Activated CD4-positive, alpha-beta T cell treated with anti-CD3 and anti-CD28 coated beads, Interleukin-2, Interleukin-4, amounts not matched to agents 100 ng/mL and 50 ng/mL, durations not matched to agents 16 hours and 8 hours (primary cell): ENCODE measurements around the gene PSMD1.
"Not testable (repeated sequence)": the region's sequence is repeated elsewhere in the genome, so short reads cannot be mapped to it uniquely, and the experiment has no call there.

Experiments used
- DNase-seq: peaks from one replicate; pipeline ENCODE4 v3.0.0-alpha.2; 2020; ENCODE audit warnings: low spot score

The PSMD1 gene

GRCh38 chr2:231057590-231057989 is 923 bp downstream of the PSMD1 start:
- DNase-seq, result no peak

- DNase-seq, result no peak
Measured at GRCh38 chr2:231058761-231059550, 2.3 kb downstream of the PSMD1 start.

DNA sequence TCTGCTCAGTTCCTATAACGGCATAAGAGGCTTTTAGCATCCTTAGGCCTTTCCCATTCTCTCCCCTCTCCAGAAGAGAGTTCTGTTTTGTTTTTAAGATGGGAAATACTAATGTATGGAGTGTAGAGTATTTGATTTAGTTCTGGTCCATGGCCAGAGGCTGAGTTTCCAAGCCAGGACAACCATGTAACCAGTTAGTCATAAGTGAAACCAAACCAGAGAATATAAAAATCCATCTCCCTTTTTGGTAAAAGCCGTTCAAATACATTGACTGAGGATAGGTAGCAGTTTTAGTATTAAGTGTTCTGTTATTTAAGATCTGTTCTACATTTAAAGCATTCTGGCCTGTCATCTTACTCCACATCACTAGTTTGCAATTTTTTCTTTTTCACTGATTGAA is 3.1 kb downstream of the PSMD1 start:
- no peak for DNase-seq

DNA sequence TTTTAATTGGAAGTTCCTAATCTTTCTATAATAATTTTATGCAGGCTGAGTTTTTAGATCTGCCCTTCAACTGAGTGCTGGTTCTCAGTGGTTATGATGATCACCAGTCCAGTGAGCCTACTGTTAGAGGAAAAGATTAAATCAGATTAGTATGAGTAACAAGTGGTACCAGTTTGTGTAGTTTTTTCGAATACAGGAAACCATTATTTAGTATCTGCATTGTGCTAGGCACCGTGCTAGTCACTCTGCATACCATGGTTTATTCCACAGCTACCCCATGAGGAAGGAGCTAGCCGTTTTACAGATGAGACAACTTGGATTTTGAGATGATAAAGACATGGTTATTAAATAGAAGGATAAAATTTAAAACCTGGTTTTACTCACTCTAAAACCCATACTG is 6.1 kb downstream of the PSMD1 start:
- peak; percentile 30 for DNase-seq

DNA sequence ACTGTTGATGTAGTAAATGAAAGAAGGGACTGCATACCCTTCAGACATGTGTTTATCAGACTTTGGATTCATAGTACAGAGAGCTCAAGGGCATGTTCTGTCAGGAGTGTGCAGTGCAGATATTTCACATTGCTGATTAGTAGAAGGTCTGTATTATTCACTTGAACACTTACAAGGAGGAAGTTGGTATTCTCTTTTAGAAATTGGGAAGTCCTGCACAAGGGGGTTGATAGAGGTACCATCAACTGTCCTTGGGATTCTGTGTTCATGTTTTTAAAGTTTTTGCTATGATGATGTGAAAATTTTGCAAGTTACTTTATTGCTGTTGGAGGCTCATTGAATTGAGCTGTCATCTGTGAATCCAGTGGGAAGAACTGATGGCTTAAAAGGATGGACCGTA is 6.7 kb downstream of the PSMD1 start:
- DNase-seq, result no peak

DNA sequence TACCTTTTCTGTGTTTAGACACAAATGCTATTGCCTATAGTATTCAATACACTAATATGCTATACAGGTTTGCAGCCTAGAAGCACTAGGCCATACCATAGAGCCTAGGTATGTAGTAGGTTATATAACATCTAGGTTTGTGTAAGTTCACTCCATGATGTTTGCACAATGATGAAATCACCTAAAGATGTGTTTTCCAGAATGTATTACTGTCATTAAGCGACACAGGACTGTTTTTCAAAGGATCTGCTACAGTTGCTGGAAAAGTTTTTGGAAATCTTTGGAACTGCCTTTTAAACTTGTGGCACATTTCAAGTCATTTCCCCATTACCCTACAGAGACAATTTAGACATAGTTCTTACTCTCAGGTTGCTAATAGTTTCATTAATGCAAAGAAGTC is 9.3 kb downstream of the PSMD1 start:
- DNase-seq, result no peak

DNA sequence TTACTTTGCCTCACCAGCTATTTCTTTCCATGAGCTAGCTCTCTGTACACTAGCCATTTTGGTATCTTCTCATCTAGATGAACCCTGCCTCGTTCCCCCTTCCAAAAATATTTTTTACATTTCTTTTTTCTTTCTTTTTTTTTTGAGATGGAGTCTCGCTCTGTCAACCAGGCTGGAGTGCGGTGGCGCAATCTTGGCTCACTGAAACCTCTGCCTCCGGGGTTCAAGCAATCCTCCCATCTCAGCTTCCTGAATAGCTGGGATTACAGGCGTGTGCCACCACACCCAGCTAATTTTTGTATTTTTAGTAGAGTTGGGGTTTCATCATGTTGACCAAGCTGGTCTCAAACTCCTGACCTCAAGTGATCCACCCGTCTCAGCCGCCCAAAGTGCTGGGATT is 10.9 kb downstream of the PSMD1 start:
- not testable (repeated sequence) for DNase-seq

GRCh38 chr2:231068525-231069222 is 12.0 kb downstream of the PSMD1 start:
- peak; percentile 85 for DNase-seq

- peak; percentile 31 for DNase-seq
Measured at GRCh38 chr2:231069379-231070054, 12.8 kb downstream of the PSMD1 start.

DNA sequence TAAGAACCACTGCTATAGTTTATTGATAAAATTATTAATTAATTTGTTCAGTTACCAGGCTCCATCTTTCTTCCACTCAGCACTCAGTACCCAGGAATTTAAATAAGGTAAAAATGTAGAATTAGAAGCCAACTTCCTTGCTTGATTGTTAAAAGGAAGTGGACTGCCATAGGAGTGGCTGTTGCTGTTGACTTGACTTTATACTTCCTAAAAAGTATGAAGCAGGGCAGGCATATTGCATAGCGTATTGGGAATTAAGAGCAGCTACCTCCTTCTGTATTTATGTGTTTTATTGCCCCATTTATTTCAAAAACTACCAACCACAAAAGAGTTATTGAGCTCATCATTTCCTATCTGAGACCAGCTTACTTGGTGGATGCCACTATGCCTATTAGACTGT is 27.9 kb downstream of the PSMD1 start:
- no peak for DNase-seq

GRCh38 chr2:231088754-231089153 is 32.1 kb downstream of the PSMD1 start:
- DNase-seq, result no peak

DNA sequence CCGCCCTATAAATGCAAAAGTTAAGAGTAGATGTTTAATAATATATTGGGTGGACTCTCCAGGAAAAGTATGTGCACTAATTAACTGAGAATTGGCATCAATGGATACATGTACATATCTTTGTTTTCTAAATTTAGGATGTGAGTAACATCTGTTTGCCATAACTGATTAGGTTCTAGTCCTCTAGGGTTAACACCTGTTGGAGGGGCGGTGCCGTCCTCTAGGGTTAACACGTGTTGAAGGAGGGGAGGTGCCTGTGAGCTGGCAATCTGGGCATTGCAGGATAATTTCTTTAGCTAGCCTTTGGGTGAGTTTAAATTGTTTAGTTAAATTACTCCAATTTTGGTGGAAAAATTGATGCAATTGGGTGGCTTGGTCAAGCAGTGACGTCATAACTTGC is 37.3 kb downstream of the PSMD1 start:
- DNase-seq, result no peak

- DNase-seq, result no peak
Measured at GRCh38 chr2:231094736-231095346, 38.2 kb downstream of the PSMD1 start.

DNA sequence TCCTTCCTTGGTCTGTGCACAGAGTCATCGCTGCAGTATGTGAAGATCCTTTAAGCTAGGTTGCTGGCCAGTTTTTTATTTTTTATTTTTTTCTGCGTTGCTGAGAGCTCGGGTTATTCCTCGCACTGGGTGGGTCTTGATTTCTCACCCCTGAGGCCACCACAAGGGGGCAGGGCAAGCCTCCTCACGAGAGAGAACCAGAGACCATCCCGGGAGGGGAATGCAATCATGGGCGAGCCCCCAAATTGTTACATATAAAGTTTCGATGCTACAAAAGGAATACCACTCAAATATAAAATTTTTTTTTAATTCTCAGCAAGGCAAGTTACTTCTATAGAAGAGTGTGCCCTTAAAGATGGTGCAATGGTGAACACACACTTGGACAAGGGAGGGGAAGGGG is 43.3 kb downstream of the PSMD1 start:
- no peak for DNase-seq

DNA sequence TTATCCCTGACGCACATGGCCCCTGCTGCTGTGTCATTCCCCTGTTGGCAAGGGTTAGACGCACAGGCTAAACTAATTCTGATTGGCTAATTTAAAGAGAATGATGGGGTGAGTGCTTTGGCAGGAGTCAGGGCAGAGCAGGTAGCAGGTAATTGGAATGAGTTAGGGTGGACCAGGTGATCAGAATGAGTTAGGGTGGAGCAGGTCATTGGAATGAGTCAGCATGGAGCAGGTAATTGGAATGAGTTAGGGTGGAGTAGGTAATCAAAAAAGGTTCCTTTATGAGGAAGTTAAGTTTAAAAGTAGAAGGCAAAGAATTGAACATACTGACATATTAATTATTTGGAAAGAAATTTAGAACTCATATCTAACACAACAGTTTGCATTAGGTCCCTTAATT is 43.7 kb downstream of the PSMD1 start:
- not testable (repeated sequence) for DNase-seq

DNA sequence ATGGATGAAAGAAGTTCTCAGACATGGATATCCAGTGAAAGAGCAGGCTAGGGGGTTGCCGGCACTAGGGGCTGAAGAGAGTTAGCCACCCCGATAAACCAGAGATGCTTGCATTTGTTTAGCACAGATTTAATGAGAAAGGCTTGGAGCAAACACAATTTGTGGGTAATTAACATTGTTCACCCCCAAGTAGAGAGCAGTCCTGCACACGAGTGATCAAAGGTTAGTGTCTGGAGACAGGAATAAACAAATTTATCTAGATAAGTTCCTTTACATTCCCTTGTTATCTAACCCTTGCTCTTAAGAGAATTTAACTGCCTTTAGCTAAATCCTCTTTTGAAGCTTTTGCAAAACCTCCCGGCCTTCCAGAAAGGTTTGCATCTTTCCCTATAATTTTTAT is 44.3 kb downstream of the PSMD1 start:
- no peak for DNase-seq

GRCh38 chr2:231102772-231103171 is 46.1 kb downstream of the PSMD1 start:
- no peak for DNase-seq

GRCh38 chr2:231104115-231104713 is 47.5 kb downstream of the PSMD1 start:
- peak; percentile 55 for DNase-seq

GRCh38 chr2:231110551-231110950 is 53.9 kb downstream of the PSMD1 start:
- no peak for DNase-seq

- no peak for DNase-seq
Measured at GRCh38 chr2:231111987-231112386, 55.3 kb downstream of the PSMD1 start.

DNA sequence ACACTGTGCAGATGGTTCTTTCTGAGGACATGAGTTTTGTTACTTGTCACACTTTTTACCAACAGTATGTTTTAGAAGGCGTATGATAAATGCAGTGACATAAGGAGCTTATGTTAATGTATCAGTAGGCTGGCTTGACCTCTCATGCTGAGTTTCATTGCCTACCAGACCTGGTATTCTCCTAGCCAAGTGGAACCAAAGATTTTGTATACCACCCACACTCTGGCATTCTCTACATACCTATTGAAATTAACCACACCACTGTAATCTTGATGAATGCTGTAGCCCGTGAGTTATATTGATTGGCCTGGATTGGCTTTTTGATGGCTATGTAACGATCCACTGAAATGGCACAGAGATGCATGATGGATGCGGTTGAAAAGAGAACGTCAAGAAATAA is 56.8 kb downstream of the PSMD1 start:
- DNase-seq, result no peak

DNA sequence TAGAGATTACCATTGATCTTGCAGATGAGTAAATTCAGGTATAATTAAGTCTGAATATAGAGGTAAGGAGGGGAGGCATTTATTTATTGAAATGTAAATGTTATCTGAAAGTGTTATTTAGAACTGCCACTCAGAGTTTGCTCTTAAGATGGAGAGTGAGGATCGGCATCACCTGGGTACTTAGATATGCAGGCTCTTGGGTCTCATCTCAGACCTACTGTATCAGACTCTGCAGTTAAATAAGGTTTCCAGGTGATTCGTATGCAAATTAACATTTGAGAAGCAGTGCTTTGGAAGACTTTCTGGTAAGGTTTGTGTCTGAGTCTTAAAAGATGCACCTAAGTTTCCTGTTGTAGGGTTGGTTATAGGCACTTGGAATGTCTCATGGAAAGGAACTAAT is 59.0 kb downstream of the PSMD1 start:
- DNase-seq, result no peak
